SU-DHL-6 (cell line): Measurements from ENCODE around the gene DNAJB7.
"Not testable (repeated sequence)": the region's sequence is repeated elsewhere in the genome, so short reads cannot be mapped to it uniquely, and the experiment has no call there.

Experiments
- H2AFZ ChIP-seq: fragments of 200-600 bp; sonication (generic); 2 replicates; pipeline ENCODE4 v1.6.1; 2014; ENCODE audit warnings: low read depth, mild to moderate bottlenecking, moderate library complexity, mixed read lengths, antibody characterized with exemption, low read length; ENCODE audit not compliant: severe bottlenecking
- H3F3A ChIP-seq: fragments of 200-600 bp; shearing (Covaris generic); 2 replicates; pipeline ENCODE4 v1.6.0; 2016; ENCODE audit warnings: antibody characterized with exemption, mild to moderate bottlenecking; ENCODE audit not compliant: insufficient read depth
- H3K27ac ChIP-seq: fragments of 200-600 bp; sonication (generic); 2 replicates; pipeline ENCODE4 v1.5.1; 2016; ENCODE audit warnings: low read depth, mild to moderate bottlenecking, low read length, moderate library complexity, mixed read lengths
- H3K27me3 ChIP-seq: fragments of 200-600 bp; sonication (generic), shearing (Covaris generic); 2 replicates; pipeline ENCODE4 v1.6.0; 2014; ENCODE audit warnings: mild to moderate bottlenecking, low read length
- H3K36me3 ChIP-seq: fragments of 200-600 bp; sonication (generic); 2 replicates; pipeline ENCODE4 v1.6.1; 2014; ENCODE audit warnings: mild to moderate bottlenecking, low read length, mixed read lengths
- H3K4me2 ChIP-seq: fragments of 300-600, 200-600 bp; shearing (Covaris generic), sonication (generic); 2 replicates; pipeline ENCODE4 v1.6.0; 2014; ENCODE audit warnings: low read length, low read depth, mild to moderate bottlenecking; ENCODE audit not compliant: poor library complexity, severe bottlenecking
- H3K4me3 ChIP-seq: fragments of 200-600 bp; sonication (generic); 2 replicates; pipeline ENCODE4 v1.5.1; 2014; ENCODE audit warnings: antibody characterized with exemption, low read length, mild to moderate bottlenecking, mixed read lengths; ENCODE audit not compliant: insufficient read depth, poor library complexity, severe bottlenecking
- H3K79me2 ChIP-seq: fragments of 200-600 bp; sonication (generic); 2 replicates; pipeline ENCODE4 v1.6.1; 2014; ENCODE audit warnings: mild to moderate bottlenecking, low read length, moderate library complexity; ENCODE audit not compliant: insufficient read depth
- H3K9ac ChIP-seq: fragments of 200-600 bp; sonication (generic); 2 replicates; pipeline ENCODE4 v1.7.0; 2014; ENCODE audit warnings: mild to moderate bottlenecking, low read length
- H3K9me2 ChIP-seq: fragments of 200-600 bp; sonication (generic); replicated peaks from 2 replicates; pipeline ENCODE4 v1.6.1; 2014; ENCODE audit warnings: low read length; ENCODE audit not compliant: insufficient read depth
- H3K9me3 ChIP-seq: fragments of 200-600 bp; sonication (generic); 2 replicates; pipeline ENCODE4 v1.6.1; 2014; ENCODE audit warnings: low read length, mixed read lengths; ENCODE audit not compliant: insufficient read depth
- H4K20me1 ChIP-seq: fragments of 200-600 bp; sonication (generic); 2 replicates; pipeline ENCODE4 v1.6.1; 2014; ENCODE audit warnings: low read depth, mild to moderate bottlenecking, antibody characterized with exemption, low read length, moderate library complexity, mixed read lengths
- CTCF ChIP-seq: fragments of 200-600 bp; sonication (generic); IDR thresholded peaks from one replicate; pipeline ENCODE4 v1.5.1; 2017; ENCODE audit warnings: antibody characterized with exemption, mild to moderate bottlenecking, low read length, moderate library complexity; ENCODE audit not compliant: insufficient read depth, poor library complexity, severe bottlenecking
- EZH2phosphoT487 ChIP-seq: fragments of 200-600 bp; sonication (generic), shearing (Covaris generic); conservative IDR thresholded peaks from 2 replicates; pipeline ENCODE4 v1.6.1; 2018; ENCODE audit warnings: mild to moderate bottlenecking, antibody characterized with exemption, low read length, moderate library complexity, mixed read lengths

DNAJB7 gene

GRCh38 chr22:40834619-40835018 lies 27.3 kb downstream of the DNAJB7 start:
- Histone ChIP-seq H3F3A (peaks cover 7% of the 10 kb centered on the region; the same call in 1 of the 2 replicates), H2AFZ (no peak overlapping the region), H3K4me3 (no peak overlapping the region), H3K9me2 (no peaks in the 10 kb centered on the region), H3K9me3 (no peaks in the 10 kb centered on the region), H3K79me2 (peaks cover 15% of the 10 kb centered on the region), H3K36me3 (peaks cover 54% of the 10 kb centered on the region; the same call in 1 of the 2 replicates), H3K27me3 (no peaks in the 10 kb centered on the region), H4K20me1 (0 out of 2 replicates have a peak, but pooled peaks cover 2% of the 10 kb centered on the region), H3K4me2 (no peak overlapping the region), H3K27ac (no peak overlapping the region), H3K9ac (no peak overlapping the region)
- TF ChIP-seq EZH2phosphoT487: no peak
- TF ChIP-seq CTCF: no peak

GRCh38 chr22:40829131-40829530 lies 32.8 kb downstream of the DNAJB7 start:
- H3K27me3 ChIP-seq: no peaks in the 10 kb centered on the region
- H3K4me2 ChIP-seq: no peak overlapping the region
- no peaks in the 10 kb centered on the region for H3K9me3 ChIP-seq
- no peak overlapping the region for H3K4me3 ChIP-seq
- 0 out of 2 replicates have a peak, but pooled peaks cover 2% of the 10 kb centered on the region for H4K20me1 ChIP-seq
- H3F3A ChIP-seq: peaks cover 18% of the 10 kb centered on the region; the same call in 1 of the 2 replicates
- TF ChIP-seq EZH2phosphoT487: no peak
- no peak for TF ChIP-seq CTCF
- no peaks in the 10 kb centered on the region for H3K79me2 ChIP-seq
- H2AFZ ChIP-seq: no peak overlapping the region
- no peak overlapping the region for H3K27ac ChIP-seq
- peaks cover 56% of the 10 kb centered on the region for H3K36me3 ChIP-seq
- H3K9me2 ChIP-seq: no peaks in the 10 kb centered on the region
- H3K9ac ChIP-seq: no peak overlapping the region

GRCh38 chr22:40826984-40827741 lies 34.8 kb downstream of the DNAJB7 start:
- H3K4me3 ChIP-seq: no peak overlapping the region
- 0 out of 2 replicates have a peak, but pooled peaks cover 2% of the 10 kb centered on the region for H4K20me1 ChIP-seq
- H3K9me3 ChIP-seq: no peaks in the 10 kb centered on the region
- no peak overlapping the region for H2AFZ ChIP-seq
- TF ChIP-seq CTCF: no peak
- no peak for TF ChIP-seq EZH2phosphoT487
- H3K27ac ChIP-seq: no peak overlapping the region
- H3K4me2 ChIP-seq: no peak overlapping the region
- peaks cover 46% of the 10 kb centered on the region for H3K36me3 ChIP-seq
- no peaks in the 10 kb centered on the region for H3K9me2 ChIP-seq
- peaks cover 37% of the 10 kb centered on the region for H3F3A ChIP-seq
- H3K9ac ChIP-seq: no peak overlapping the region
- H3K27me3 ChIP-seq: no peaks in the 10 kb centered on the region
- H3K79me2 ChIP-seq: no peaks in the 10 kb centered on the region

GRCh38 chr22:40826292-40826691 lies 35.6 kb downstream of the DNAJB7 start:
- H3K79me2 ChIP-seq, H3K4me3 ChIP-seq, H4K20me1 ChIP-seq, H3K9me2 ChIP-seq, H3K9ac ChIP-seq, H3K9me3 ChIP-seq, H2AFZ ChIP-seq, H3K27ac ChIP-seq, H3K27me3 ChIP-seq, H3K4me2 ChIP-seq: not testable (repeated sequence)
- Histone ChIP-seq H3K36me3 (peaks cover 41% of the 10 kb centered on the region), H3F3A (peaks cover 37% of the 10 kb centered on the region)
